AG10803 (cell line): ENCODE measurements around the gene UBE2Q1.

Source experiments
- DNase-seq: peaks from one replicate; pipeline ENCODE4 v3.0.0; 2010; ENCODE audit warnings: low read depth
- H3K4me3 ChIP-seq: 2 replicates; pipeline ENCODE4 v1.5.1; 2011; ENCODE audit warnings: mild to moderate bottlenecking, low read length, control low read depth
- TF ChIP-seq, protein P1 (sequence below): conservative IDR thresholded peaks from 2 replicates; pipeline ENCODE4 v1.5.1; 2011; ENCODE audit warnings: mild to moderate bottlenecking, low read length, control low read depth, inconsistent platforms

Gene UBE2Q1

DNA sequence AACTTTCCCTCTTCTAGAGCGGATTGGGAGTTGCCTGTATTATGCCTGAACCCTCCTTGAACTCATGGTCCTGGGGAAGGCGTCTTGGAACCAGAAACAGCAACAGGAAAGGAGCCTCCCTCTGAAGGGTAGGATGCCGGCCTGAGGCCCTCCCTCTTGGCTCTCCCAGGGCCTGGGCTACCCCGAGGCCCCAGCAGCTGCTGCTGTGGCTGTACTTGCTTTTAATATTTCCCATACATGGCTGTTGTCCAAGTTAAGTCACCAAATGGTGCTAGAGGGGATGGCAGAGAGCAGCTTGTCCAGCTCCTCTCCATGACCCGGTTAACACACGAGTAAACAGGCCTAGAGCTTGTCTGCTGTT, 19.6 kb upstream of the UBE2Q1 start:
- TF ChIP-seq, protein P1, sequence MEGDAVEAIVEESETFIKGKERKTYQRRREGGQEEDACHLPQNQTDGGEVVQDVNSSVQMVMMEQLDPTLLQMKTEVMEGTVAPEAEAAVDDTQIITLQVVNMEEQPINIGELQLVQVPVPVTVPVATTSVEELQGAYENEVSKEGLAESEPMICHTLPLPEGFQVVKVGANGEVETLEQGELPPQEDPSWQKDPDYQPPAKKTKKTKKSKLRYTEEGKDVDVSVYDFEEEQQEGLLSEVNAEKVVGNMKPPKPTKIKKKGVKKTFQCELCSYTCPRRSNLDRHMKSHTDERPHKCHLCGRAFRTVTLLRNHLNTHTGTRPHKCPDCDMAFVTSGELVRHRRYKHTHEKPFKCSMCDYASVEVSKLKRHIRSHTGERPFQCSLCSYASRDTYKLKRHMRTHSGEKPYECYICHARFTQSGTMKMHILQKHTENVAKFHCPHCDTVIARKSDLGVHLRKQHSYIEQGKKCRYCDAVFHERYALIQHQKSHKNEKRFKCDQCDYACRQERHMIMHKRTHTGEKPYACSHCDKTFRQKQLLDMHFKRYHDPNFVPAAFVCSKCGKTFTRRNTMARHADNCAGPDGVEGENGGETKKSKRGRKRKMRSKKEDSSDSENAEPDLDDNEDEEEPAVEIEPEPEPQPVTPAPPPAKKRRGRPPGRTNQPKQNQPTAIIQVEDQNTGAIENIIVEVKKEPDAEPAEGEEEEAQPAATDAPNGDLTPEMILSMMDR = no peak
- H3K4me3 ChIP-seq = no peak overlapping the region
- DNase-seq = no peak

DNA sequence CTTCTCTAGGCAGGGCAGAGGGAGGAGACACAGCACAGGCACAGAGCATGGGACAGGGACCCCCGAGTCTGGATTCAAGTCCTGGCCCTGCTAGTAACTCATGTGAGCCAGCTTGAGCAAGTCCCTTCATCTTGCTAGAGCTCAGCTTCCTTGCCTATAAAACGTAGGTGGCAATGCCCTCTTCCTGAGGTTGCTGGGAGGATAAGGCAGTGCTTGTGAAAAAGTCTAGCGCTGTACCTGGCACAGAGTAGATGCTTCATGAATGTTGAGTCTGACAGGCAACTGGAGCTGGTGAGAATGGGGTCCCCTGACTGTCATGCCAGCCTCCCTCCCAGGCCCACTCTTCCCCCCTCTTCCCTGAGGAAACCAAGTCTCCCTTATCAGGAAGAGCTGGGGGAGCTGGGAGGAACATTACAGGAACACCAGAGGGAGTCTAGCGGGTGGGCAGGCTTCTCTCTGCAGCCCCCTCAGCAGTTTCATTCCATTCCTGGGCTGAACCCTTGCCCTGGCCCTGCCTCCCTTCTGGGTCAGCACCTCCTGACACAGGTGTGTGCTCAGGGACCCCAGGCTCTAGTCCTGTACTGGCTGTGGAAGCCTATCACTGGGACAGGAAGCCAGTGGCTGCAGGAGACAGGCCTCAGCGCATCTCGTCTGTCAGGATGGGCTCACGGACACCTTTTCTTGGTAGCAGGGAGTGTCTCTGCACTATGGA, 19.0 kb upstream of the UBE2Q1 start:
- TF ChIP-seq, protein P1 = no peak
- no peak overlapping the region for H3K4me3 ChIP-seq
- no peak for DNase-seq

DNA sequence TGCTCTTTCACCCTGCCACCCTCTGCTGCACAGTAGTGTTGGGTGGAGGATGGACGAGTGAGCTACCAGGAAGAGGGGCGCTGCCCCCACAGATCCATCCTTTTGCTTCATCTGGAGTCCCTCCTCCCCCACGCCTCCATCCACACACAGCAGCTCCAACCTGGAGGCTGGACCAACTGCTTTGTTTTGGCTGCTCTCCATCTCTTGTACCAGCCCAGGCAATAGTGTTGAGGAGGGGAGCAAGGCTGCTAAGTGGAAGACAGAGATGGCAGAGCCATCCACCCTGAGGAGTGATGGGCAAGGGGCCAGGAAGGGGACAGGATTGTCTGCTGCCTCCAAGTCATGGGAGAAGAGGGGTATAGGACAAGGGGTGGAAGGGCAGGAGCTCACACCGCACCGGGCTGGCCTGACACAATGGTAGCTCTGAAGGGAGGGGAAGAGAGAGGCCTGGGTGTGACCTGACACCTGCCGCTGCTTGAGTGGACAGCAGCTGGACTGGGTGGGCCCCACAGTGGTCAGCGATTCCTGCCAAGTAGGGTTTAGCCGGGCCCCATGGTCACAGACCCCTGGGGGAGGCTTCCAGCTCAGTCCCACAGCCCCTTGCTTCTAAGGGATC, 17.6 kb upstream of the UBE2Q1 start:
- TF ChIP-seq, protein P1 = no peak
- no peak overlapping the region for H3K4me3 ChIP-seq
- DNase-seq = no peak

DNA sequence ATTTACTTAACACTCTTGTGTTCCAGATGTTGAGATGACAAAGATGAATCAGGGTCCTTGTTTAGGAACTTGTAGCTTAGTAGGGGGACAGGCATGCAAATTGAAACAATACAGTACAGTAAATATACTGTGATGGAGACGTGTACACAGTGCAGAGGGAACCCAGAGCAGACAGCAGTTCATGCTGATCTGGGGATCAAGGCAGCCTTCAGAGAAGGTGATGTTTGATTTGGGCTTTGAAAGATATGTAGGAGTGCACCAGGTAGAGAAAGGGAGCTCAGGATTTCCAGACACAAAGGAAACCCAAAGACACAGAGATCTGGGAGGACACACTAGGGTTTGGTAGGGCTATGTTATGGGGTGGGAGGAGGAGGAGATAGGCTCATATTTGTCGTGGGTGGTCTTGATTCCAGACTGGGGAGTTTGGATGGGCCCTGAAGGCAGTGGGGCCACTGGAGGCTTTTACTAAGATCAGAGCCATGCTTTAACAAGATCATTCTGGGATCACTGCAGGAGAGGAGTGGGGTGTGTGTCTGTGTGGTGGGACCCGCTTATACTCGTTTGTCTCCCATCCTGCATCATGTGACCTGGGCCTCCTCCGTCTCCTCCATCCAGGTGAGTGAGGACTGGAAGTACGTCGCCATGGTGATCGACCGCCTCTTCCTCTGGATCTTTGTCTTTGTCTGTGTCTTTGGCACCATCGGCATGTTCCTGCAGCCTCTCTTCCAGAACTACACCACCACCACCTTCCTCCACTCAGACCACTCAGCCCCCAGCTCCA, 16.9 kb upstream of the UBE2Q1 start:
- TF ChIP-seq, protein P1 = no peak
- no peak for DNase-seq
- no peak overlapping the region for H3K4me3 ChIP-seq

DNA sequence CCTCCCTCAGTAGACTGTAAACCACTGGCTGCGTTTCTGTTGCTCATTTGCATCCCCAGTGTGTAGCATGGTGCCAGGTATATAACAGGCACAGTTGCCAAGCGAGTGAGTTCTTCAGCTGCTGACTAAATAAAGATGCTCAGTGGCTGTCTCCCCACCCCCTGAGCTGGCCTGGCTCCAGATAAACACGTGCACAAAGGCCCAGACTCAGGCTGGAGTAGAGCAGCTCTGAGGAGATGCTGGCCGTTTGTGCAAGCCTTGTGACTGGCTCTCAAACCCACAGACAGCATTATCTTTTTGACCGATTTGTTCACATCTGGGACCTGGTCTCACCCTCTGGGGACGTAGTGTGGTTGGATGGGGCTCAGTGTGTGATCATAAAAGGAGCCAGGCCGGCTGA, 16.3 kb upstream of the UBE2Q1 start:
- peak; percentile 25 for DNase-seq
- no peak overlapping the region for H3K4me3 ChIP-seq
- TF ChIP-seq, protein P1 = no peak

DNA sequence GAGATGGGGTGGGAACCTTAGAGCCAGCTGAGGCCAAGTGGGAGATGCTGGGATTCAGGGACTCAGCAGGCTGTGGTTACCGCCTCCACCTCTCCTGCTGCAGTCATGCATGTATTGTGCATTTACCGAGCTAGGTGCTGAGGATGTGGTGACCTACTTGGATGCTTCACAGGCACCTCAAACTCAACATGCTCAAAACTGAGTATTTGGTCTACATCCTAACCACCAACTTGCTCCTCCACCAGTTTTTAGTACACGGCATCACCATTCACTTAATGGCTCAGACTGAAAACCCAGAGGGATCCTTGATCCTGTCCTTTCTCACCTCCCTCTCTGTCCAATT, 14.7 kb upstream of the UBE2Q1 start:
- TF ChIP-seq, protein P1 = no peak
- H3K4me3 ChIP-seq = no peak overlapping the region
- no peak for DNase-seq
